Smooth muscle cell (in vitro differentiated cells): Measurements from ENCODE around the gene MRPL30. TPM values are rescaled to one million over a fixed set of nuclear protein-coding genes. Genes with fewer than 3 reads are reported as not detected.

Experiments
- DNase-seq: peaks from one replicate; lab custom pipeline; 2025; ENCODE audit not compliant: unreplicated experiment; lab: John Stamatoyannopoulos, UW
- H2AFZ ChIP-seq: fragments of 200-600 bp; sonication (generic); 2 replicates; pipeline ENCODE4 v1.6.0; 2016; ENCODE audit warnings: antibody characterized with exemption, low read depth, mild to moderate bottlenecking
- H3F3A ChIP-seq: fragments of 200-600 bp; sonication (generic); 2 replicates; pipeline ENCODE4 v1.6.0; 2017; ENCODE audit warnings: antibody characterized with exemption, low read depth
- H3K27ac ChIP-seq: fragments of 200-600 bp; sonication (generic); 2 replicates; pipeline ENCODE4 v1.5.1; 2016; ENCODE audit warnings: low read depth, mild to moderate bottlenecking
- H3K27me3 ChIP-seq: fragments of 200-600 bp; sonication (generic); 2 replicates; pipeline ENCODE4 v1.6.1; 2016; ENCODE audit warnings: low read depth, mild to moderate bottlenecking
- H3K36me3 ChIP-seq: fragments of 200-600 bp; sonication (generic); 2 replicates; pipeline ENCODE4 v1.5.1; 2016; ENCODE audit warnings: low read depth
- H3K4me1 ChIP-seq: fragments of 200-600 bp; sonication (generic); 2 replicates; pipeline ENCODE4 v1.5.1; 2016; ENCODE audit warnings: low read depth
- H3K4me2 ChIP-seq: fragments of 200-600 bp; sonication (generic); 2 replicates; pipeline ENCODE4 v1.6.0; 2016; ENCODE audit warnings: mild to moderate bottlenecking
- H3K4me3 ChIP-seq: fragments of 200-600 bp; sonication (generic); 2 replicates; pipeline ENCODE4 v1.5.1; 2016; ENCODE audit warnings: mild to moderate bottlenecking
- H3K79me2 ChIP-seq: fragments of 200-600 bp; sonication (generic); 2 replicates; pipeline ENCODE4 v1.6.0; 2016; ENCODE audit warnings: low read depth, mild to moderate bottlenecking
- H3K9ac ChIP-seq: fragments of 200-600 bp; sonication (generic); 2 replicates; pipeline ENCODE4 v1.6.0; 2016; ENCODE audit warnings: low read depth
- H3K9me3 ChIP-seq: fragments of 200-600 bp; sonication (generic); replicated peaks from 2 replicates; pipeline ENCODE4 v1.5.1; 2016; ENCODE audit warnings: low read depth
- H4K20me1 ChIP-seq: fragments of 200-600 bp; sonication (generic); 2 replicates; pipeline ENCODE4 v1.6.0; 2016; ENCODE audit warnings: low read depth
- CTCF ChIP-seq: fragments of 200-600 bp; sonication (generic); IDR thresholded peaks from 2 replicates; pipeline ENCODE4 v1.5.1; 2017; ENCODE audit warnings: borderline replicate concordance, mild to moderate bottlenecking, antibody characterized with exemption; ENCODE audit not compliant: insufficient read depth, poor library complexity, severe bottlenecking
- WGBS: methylation state at CpG from one replicate; pipeline ENCODE4 v1.1.7; 2016; ENCODE audit warnings: low lambda C conversion rate; 5-methylcytosine and 5-hydroxymethylcytosine counted together
- polyA plus RNA-seq: library from polyadenylated mRNA; unstranded; fragments of >200 nt; fragmentation: Nextera tagmentation; extraction: Ambion mirVana; gene quantifications from 2 replicates; pipeline ENCODE4 v1.2.1, GENCODE V29; 2016
- total RNA-seq: library from RNA; depleted of rRNA; stranded (reverse); fragments of >200 nt; gene quantifications from 2 replicates; pipeline ENCODE4 v1.2.3, GENCODE V29; 2014

Gene MRPL30
- total and polyA plus RNA-seq, 2 experiments from 2014 or later = 18.8 to 23.1 TPM

DNA sequence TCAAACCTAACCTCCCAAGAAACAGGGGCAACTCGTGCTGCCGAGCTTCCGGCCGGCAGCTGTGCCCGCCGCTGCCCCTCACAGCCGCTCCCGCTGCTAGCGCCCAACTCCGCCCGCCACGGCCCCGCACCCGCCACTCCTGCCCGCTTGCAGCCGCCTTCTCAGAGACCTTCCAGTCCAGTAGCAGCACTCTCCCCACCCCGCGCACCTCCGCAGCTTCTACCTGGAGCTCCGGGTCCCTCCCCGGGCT, 40.2 kb upstream of the MRPL30 start:
- DNase-seq = no peak
- H3K79me2 ChIP-seq = no peaks in the 10 kb centered on the region
- peak overlapping the region; percentile 71 for H3K4me3 ChIP-seq
- H3K9ac ChIP-seq = peak overlapping the region; percentile 63
- WGBS = 3% methylated on average over 18 of the region's 21 CpGs
- peak overlapping the region; percentile 85 for H3K4me2 ChIP-seq
- TF ChIP-seq CTCF = no peak
- H3K36me3 ChIP-seq = no peaks in the 10 kb centered on the region
- H3K9me3 ChIP-seq = no peaks in the 10 kb centered on the region
- no peaks in the 10 kb centered on the region for H3K27me3 ChIP-seq
- H3K27ac ChIP-seq = peak overlapping the region; percentile 43
- peak overlapping the region; percentile 88 for H2AFZ ChIP-seq
- H4K20me1 ChIP-seq = no peaks in the 10 kb centered on the region
- peaks cover 13% of the 10 kb centered on the region for H3K4me1 ChIP-seq
- H3F3A ChIP-seq = no peaks in the 10 kb centered on the region

DNA sequence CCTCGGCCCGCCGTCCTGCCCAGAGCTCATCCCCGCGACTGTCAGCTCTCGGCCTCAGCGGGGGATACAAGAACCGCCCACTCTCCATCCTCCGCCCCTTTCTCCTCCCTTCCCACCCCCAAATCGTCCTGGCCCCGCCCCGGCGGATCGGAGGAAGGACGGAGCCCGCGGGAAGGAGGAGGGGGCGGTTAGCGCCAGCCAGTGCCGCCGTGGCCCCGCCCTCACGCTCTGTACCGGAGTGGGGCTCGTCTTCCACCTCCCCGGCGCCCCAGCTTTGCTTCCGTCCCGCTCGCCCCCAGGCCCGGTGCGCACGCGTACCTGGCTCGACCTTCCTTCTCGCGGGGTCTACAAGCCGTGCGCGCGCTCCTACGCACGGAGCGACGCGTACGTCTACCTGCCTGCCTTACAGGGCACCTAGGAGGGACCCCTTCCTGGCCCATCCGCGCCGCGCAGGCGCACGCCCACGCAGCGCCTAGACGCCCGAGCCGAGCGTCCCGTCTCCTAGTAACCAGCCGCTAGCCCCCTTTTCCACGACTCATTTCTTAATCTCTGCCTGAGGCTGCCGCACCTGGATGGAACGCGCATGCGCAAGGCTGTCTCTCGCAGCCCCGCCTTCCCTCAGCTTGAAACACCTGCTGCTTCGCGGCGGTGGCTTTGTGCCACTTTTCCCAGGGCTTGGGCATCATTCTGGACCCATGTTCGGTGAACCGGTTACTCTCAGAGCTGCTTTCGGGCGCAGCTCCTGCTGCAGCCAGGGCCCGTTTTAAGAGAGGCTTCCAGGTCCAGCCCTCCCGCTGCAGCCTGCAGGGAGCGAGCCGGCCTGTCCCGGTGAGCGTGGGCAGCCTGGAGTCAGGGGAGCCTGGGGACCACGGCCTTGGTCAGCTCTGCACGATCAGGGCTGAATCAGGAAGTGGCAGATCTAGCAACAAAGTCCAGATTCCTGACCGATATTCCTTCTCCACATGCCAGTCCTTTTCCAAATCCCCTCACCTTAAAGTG, 39.6 kb upstream of the MRPL30 start, which contains the start of gene C2orf15:
TSS of gene C2orf15 (plus strand) at position 598 of the 999 bp plus-strand sequence. CDS start 8,852 bp downstream, outside the sequence.
- peak; percentile 75 for DNase-seq
- H3K4me2 ChIP-seq = peak within 1 kb of the TSS; percentile 85
- WGBS = 2% methylated on average over 54 of the region's 84 CpGs
- H3K27ac ChIP-seq = peak within 1 kb of the TSS; percentile 43
- peak within 1 kb of the TSS; percentile 71 for H3K4me3 ChIP-seq
- H2AFZ ChIP-seq = peak within 1 kb of the TSS; percentile 88
- no peaks in the 10 kb centered on the region for H3K9me3 ChIP-seq
- peak within 1 kb of the TSS; percentile 63 for H3K9ac ChIP-seq
- no peaks in the 10 kb centered on the region for H3K27me3 ChIP-seq
- peaks cover 13% of the 10 kb centered on the region for H3K4me1 ChIP-seq
- no peak for TF ChIP-seq CTCF
- H3K36me3 ChIP-seq = no peaks in the 10 kb centered on the region
- no peaks in the 10 kb centered on the region for H3F3A ChIP-seq
- H4K20me1 ChIP-seq = no peaks in the 10 kb centered on the region
- H3K79me2 ChIP-seq = no peaks in the 10 kb centered on the region

GRCh38 chr2:99150706-99151105, 30.3 kb upstream of the MRPL30 start:
- Histone ChIP-seq H3K4me3 (no peak overlapping the region), H4K20me1 (no peaks in the 10 kb centered on the region), H3K36me3 (no peaks in the 10 kb centered on the region), H3K27me3 (no peaks in the 10 kb centered on the region), H3K4me1 (peaks cover 8% of the 10 kb centered on the region), H2AFZ (no peak overlapping the region), H3K9me3 (no peaks in the 10 kb centered on the region), H3F3A (no peaks in the 10 kb centered on the region), H3K9ac (no peak overlapping the region), H3K79me2 (no peaks in the 10 kb centered on the region), H3K27ac (no peak overlapping the region), H3K4me2 (no peak overlapping the region)
- TF ChIP-seq CTCF = no peak
- 81% methylated on average over 1 of the region's 1 CpG for WGBS
- DNase-seq = no peak
